TTC549 (cell line): ENCODE data around the gene REV3L.
"Not testable (repeated sequence)": the region's sequence is repeated elsewhere in the genome, so short reads cannot be mapped to it uniquely, and the experiment has no call there.

ENCODE experiments used
- FAIRE-seq: peaks from 2 replicates; lab custom pipeline; 2012; peaks lifted over from hg19 to GRCh38; lab: Jason Lieb, UNC

Gene REV3L, protein sequence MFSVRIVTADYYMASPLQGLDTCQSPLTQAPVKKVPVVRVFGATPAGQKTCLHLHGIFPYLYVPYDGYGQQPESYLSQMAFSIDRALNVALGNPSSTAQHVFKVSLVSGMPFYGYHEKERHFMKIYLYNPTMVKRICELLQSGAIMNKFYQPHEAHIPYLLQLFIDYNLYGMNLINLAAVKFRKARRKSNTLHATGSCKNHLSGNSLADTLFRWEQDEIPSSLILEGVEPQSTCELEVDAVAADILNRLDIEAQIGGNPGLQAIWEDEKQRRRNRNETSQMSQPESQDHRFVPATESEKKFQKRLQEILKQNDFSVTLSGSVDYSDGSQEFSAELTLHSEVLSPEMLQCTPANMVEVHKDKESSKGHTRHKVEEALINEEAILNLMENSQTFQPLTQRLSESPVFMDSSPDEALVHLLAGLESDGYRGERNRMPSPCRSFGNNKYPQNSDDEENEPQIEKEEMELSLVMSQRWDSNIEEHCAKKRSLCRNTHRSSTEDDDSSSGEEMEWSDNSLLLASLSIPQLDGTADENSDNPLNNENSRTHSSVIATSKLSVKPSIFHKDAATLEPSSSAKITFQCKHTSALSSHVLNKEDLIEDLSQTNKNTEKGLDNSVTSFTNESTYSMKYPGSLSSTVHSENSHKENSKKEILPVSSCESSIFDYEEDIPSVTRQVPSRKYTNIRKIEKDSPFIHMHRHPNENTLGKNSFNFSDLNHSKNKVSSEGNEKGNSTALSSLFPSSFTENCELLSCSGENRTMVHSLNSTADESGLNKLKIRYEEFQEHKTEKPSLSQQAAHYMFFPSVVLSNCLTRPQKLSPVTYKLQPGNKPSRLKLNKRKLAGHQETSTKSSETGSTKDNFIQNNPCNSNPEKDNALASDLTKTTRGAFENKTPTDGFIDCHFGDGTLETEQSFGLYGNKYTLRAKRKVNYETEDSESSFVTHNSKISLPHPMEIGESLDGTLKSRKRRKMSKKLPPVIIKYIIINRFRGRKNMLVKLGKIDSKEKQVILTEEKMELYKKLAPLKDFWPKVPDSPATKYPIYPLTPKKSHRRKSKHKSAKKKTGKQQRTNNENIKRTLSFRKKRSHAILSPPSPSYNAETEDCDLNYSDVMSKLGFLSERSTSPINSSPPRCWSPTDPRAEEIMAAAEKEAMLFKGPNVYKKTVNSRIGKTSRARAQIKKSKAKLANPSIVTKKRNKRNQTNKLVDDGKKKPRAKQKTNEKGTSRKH (N-terminal part only)

DNA sequence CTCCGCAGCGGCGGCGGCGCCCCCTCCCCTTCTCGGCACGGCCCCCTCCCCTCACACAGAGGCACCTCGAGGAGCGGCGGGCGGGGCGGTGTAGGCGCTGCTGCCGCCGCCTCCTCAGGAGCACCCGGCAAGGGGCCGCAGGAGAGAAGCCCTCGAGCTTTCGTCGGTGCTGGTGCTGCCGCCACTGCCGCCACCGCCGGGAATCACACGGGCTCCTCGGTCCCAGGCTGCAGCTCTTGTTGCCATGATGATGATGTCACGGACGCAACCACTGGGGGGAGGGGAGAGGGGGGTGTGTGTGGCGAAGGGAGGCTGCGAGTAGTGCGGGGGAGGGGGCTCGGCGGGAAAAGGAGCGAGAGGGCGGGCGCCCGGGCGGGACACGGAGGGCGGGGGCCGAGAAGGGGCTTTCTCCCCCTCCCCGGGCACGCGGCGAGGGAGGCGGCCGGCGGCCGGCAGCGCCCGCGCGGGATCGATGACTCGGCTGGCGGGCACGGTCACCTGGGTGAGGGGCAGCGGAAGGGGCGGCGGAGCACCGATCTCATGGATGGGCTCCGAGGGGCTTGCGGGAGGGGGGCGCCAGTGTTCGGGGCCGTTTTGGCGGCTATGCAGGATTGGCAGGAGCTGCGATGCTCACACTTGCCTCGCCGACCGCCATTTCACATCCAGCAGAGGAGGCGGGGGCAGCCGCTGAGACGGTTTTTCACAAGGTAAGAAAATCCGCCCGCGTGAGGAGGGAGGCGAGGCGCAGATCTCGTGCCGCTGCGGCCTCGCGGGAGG is at the start of gene REV3L:
TSS of gene REV3L (minus strand) at position 260 of the 777 bp plus-strand sequence. CDS start 330 bp downstream, outside the sequence.
- FAIRE-seq, result no peak

GRCh38 chr6:111531185-111531584 is 48.2 kb upstream of the REV3L start:
- FAIRE-seq, result no peak

GRCh38 chr6:111530667-111531066 is 47.6 kb upstream of the REV3L start:
- FAIRE-seq, result no peak

DNA sequence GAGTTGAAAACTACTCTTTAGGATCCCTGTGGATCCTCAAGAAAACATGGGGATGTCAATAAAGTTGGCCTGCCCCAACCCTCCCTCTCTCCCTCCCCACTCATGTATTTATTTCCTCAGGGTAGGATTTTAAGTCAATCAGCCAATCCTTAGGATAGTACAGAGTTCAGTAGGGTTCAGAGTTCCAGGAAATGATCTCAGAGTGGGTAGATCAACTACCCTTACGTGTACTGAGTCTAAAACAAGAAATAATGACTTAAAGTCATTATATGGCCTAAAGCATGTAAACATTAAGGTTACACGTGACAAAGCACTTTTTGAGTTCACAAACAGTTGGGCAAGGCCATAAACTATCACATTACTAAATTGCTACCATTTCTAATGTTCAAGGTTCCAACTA is 47.2 kb upstream of the REV3L start:
- no peak for FAIRE-seq

- FAIRE-seq, result no peak
Observed at GRCh38 chr6:111527367-111527766, 44.3 kb upstream of the REV3L start.

GRCh38 chr6:111524735-111525134 is 41.7 kb upstream of the REV3L start:
- no peak for FAIRE-seq

DNA sequence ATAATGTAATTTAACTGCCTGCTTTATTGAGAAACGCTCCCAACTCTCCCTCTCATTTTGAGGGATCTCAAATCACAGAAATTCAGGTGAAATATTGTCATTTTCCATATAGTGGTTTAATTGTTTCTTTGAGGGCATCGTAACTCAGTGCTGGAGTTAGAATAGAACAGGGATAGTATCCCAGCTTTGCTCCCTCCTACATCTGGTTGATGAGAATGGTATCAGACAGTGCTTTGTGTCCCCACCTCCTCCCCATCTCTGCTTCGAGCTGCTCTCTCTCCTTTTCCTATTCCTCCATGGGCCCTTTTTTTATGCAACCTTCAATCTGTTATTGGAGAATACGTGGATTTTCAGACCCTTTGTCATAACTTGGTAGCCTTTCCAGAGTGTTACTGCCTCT is 41.2 kb upstream of the REV3L start:
- no peak for FAIRE-seq

GRCh38 chr6:111523484-111524167 is 40.6 kb upstream of the REV3L start:
- FAIRE-seq, result no peak

DNA sequence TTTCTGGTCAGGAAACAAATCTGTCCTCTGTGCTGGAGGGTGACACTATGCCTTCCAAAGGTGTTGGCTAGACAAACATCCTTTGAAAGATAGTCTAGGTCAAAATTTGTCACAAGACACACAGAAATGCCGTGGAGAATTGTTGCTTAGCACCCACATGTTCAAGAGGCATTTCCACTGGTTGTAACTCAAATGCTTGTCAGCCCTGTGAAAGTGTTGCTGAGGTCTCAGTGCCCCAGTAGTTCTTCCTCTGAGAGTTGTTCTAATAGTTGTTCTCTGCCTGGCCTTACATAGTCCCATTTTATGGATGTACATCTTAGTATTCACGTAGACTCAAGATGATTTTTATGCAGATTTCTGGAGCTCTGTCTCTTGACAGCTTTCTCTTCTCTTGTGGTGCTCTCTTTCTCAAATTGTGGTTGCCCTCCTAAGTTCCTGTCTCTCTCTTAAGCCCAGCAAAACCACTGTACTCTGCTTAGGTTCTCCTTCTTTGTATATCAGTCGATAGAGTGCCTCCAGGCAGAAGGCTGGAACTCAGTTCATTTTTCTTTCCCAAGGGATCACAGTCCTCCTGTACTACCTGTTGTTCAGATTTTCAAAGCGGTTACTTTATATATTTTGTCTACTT is 39.5 kb upstream of the REV3L start:
- no peak for FAIRE-seq

- no peak for FAIRE-seq
Observed at GRCh38 chr6:111521497-111522270, 38.7 kb upstream of the REV3L start.

DNA sequence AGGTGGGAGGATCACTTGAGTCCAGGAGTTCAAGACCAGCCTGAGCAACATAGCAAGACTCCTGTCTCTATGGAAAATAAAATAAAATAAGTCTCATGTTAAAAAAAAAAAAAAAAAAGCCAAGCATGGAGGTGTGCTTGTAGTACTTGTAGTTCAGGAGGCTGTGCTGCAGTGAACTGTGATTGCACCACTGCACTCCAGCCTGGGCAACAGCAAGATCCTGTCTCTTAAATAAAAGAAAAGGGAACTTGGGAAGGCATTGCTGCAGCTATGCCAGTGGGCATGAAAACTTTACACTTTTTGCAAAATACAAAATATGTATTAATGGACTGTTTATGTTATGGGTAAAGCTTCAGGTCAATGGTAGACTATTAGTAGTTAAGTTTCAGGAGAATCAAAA is 37.5 kb upstream of the REV3L start:
- FAIRE-seq, result no peak

GRCh38 chr6:111517965-111518364 is 34.9 kb upstream of the REV3L start:
- no peak for FAIRE-seq

- no peak for FAIRE-seq
Observed at GRCh38 chr6:111515259-111515658, 32.2 kb upstream of the REV3L start.

- FAIRE-seq, result not testable (repeated sequence)
Observed at GRCh38 chr6:111514531-111514930, 31.5 kb upstream of the REV3L start.

DNA sequence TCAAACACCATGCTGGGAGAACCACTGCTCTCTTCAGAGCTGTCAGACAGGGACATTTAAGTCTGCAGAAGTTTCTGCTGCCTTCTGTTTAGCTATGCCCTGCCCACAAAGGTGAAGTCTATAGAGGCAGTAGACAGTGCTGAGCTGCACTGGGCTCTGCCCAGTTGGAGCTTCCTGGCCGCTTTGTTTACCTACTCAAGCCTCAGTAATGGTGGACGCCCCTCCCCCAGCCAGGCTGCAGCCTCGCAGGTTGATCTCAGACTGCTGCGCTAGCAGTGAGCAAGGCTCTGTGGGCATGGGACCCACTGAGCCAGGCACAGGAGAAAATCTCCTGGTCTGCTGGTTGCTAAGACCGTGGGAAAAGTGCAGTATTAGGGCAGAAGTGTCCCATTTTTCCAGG is 24.2 kb upstream of the REV3L start:
- not testable (repeated sequence) for FAIRE-seq

DNA sequence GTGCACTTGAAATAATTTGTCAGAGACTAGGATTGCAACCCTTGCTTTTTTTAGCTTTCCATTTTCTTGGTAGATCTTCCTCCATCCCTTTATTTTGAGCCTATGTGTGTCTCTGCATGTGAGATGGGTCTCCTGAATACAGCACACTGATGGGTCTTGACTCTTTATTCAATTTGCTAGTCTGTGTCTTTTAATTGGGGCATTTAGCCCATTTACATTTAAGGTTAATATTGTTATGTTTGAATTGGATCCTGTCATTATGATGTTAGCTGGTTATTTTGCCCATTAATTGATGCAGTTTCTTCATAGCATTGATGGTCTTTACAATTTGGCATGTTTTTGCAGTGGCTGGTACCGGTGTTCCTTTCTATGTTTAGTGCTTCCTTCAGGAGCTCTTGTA is 22.5 kb upstream of the REV3L start:
- FAIRE-seq, result not testable (repeated sequence)

DNA sequence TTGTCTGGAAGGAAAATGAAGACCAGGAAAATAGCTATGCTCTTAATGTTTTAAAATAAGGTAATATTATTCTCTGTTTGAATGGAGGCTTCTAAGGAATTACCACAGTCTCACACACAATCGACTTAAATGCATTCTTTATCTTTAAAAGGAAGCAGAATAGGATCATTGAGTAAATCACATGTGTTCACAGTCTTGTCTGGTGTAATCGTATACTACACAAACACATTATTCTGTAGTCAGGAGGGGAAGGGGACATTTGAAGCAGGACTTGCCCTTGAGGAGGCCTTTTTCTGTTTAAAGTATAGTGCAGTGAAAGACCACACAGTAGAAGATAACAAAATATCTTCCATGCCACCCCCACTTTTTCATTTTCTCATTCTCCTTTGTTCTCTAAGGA is 20.6 kb upstream of the REV3L start:
- FAIRE-seq, result no peak

DNA sequence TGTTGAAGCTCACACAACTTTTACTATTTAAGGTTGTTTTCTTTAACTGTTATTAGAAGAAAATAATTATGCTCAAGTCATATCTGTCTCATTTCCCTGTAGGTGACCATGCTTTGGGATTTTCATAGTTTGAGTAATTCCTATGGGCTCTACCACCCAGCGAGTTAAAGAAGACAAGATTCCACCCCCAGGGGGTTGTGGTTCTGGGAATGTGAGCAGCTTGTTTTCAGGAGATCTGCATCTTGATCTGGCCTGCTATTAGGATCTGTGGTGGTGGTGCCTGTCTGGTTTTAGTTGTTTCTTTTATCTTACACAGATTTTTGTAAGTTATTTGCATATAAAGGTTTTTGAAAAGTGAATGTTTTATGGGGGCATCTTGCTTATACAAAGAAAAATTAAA is 20.2 kb upstream of the REV3L start:
- FAIRE-seq, result no peak

DNA sequence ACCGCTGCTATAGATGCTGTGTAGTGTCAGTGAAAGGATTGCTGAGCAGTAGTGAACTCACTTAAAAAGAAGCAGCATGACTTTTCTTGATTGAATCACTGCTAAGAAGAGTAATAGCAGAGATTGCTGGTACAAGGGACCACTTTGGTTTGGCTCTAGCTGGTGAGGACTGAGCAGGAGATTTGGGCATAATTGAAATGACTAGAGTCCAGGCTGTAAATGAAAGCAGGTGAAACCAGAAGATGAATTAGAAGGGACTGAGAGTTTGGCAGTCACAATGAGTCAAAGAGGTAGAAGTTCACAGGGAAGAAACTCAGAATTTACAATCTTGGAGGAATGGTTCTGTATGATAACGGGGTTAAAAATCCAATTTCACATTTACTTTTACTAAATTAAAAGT is 19.1 kb upstream of the REV3L start:
- no peak for FAIRE-seq

DNA sequence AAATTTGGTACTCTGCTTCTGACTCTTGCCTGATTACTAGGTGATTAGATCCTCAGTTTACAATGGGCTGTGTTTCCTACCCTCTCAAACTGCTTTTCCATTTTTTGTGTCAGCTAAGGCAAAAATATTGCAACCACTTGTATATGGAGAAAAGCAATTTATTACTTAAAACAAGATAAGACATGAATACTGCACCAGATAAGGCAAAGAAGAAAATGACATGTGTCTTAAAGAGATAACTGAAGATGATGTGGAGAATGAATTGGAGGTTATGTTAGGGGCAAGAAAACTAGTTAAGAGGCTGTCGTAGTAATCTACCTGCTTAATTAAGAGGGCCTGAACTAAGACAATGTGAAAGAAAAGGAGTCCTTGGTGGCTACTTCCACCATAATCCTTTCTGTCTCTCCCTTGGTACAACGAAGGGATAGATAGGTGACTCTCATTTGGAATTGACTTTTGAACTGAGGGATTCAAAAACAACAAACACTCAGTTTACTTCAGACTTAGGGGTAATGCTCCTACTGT is 16.3 kb upstream of the REV3L start:
- FAIRE-seq, result no peak
